HG03045 (cell line): ENCODE results near the gene PPP4R1.

Experiments used
- ATAC-seq: cut with Tn5 transposase; IDR thresholded peaks from one replicate; pipeline ENCODE4 v1.9.1; 2021; ENCODE audit warnings: mild to moderate bottlenecking, moderate library complexity; ENCODE audit not compliant: unreplicated experiment

PPP4R1 gene

DNA sequence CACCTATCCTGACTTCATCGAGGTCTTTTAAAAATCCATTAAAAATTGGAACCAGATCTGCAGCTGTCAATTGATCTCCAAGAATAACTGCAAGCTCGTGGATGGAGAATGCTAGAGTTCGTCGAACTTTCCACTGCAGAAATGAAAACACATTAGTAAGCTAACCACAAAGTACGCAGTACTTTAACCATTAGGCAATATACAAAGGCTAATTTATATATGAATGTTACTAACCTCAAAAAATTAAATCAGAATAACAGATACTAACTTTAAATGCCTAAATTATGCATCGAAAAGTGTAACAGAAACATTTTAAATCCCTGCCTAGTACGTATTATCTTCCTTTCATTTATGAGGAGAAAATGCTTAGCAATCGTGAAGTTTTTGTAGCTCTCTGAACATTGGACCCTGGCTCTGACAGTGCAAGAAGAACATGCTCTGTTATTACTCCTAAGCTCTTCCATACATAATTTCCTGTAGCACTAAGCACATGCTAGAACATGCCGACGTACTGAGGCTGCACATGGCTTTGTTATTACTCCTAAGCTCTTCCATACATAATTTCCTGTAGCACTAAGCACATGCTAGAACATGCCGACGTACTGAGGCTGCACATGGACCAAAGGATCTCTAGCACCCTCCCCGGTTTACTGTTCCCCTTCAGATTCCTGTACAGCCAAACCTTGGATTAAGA is 57.0 kb downstream of the PPP4R1 start:
- no peak for ATAC-seq

DNA sequence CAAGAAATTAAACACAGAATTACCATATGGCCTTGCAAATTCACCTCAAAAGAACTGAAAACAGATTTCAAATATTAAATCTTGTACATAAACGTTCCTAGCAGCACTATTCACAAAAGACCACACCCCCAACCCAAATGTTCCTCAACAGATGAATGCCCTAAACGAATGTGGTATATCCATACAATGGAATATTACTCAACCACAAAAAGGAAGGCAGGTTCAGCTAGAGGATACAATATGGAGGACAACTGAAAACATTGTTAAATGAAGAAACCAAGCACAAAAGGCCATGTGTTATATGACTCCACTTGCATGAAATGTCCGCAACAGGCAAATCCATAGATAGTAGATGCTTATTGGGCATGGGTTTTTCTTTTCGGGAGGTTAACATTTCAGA is 61.7 kb downstream of the PPP4R1 start:
- no peak for ATAC-seq

DNA sequence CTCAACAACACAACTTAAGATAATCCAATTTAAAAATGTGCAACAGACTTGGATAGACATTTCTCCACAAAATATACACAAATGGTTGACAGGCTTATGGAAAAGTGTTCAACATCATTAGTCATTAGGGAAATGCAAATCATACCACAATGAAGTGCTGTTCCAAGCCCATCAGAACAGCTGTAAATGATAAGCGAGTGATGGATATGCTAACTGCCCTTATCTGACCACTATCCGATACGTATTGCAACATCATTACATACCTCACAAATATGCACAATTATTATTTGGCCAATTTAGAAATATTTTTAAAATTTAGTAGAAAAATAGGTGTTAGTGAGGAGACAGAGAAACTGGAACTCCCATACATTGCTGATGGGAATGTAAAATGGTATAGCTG is 62.2 kb downstream of the PPP4R1 start:
- ATAC-seq: no peak

DNA sequence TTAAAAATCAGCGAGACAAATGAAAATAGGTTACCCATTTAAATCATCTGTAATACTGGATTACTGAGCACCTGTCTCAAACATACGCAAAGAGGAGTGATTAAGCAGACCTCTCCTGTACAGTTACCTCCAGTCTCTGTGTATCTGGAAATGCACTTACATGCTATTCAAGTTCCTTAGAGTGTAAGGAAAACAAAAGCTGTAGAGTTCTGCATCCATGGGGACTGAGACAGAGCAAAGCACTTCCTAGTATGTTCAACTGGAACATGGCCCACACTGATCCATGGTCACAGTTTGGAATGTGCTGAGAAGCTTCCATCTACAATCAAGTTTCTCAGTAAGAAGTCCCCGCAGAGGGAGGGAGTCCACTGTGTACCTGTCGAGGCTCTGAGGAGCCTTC is 63.9 kb downstream of the PPP4R1 start:
- no peak for ATAC-seq

DNA sequence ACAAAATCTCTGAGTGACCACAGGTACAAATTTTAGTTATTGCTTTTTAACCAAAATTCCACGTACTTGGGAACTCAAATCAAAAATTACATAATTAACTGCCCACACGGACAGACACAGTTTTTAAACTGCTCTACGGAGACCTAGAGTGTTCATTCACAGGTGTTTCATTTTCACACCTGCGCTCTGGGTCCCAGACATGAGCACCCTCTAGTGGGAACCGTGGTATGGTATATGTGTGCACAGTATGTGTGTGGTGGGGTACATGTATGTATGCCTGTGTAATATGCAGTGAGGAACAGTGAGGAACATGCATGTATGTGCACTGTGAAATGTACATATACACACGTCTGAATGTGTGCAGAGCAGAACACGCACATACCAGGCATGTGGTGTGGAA is 65.0 kb downstream of the PPP4R1 start:
- no peak for ATAC-seq

DNA sequence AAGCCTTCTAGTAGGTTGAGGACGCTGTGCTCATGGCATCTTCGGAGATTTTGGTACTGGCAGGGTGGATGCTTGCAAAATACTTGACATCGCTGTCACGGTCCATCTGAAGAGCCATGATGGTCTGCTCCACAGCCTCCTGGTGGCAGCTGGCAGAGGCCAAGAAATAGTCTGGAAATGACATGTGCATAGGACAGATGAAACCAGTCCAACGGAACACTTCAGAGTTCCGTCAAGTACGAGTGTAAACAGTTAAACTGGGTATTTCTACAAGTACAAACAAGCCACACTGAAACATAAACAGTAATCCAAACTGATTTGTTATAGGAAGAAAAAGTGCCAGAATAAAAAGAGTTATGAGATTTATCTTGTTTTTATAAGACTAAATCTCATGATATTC is 66.6 kb downstream of the PPP4R1 start:
- ATAC-seq: no peak

DNA sequence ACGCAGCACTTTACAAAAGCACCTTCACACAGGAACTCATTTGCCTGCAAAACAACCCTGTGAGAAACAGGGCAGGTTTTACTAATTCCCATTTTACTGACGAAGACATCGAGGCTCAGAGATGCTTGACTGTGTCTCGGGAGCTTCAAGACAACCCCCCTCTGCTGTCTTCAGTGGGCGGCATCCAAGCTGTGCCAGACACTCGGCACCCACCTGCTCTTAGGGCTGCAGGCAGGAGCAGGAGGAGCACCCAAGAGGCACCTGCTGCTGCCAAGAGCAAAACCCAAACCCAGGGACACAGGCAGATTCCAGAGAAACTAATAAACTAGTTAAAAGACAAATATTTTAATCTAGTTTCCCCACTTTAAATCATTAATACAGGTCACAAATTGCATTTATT is 67.9 kb downstream of the PPP4R1 start:
- ATAC-seq: no peak

DNA sequence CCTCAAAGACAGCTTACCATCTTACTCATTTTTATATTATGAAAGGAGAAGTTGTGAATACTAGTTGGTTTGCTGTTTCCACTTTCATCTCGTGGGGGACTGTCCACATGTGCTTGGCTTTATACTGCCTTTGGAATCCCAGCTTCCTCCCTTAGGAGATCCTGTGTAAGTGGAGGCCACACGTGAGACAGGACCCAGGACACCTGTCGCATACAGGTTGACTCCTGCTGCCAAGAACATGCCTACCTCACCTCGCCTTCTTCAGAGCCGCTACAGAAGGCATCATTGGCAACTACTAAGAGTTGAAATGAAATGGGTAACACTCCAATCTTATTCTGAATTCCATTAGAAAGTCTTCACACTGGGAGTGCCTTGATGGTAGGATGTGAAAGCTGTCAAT is 69.3 kb downstream of the PPP4R1 start:
- no peak for ATAC-seq

DNA sequence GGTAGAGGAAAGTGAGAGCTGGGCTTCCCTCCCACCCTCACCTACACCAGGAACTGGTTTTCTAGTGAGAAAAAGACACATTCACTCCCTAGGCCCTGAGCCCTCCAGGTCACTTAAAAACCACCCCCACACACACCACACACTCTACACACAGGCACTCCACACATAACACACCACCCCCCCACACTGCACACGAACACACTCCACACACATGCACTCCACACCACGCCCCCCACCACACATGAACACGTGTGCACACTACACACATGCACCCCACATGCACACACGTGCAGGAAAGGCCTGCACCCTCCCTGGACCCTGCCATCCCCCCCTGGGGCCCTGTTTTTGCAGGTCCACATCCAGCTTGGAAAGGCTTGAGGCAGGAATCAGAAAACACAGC is 71.4 kb downstream of the PPP4R1 start:
- ATAC-seq: no peak

DNA sequence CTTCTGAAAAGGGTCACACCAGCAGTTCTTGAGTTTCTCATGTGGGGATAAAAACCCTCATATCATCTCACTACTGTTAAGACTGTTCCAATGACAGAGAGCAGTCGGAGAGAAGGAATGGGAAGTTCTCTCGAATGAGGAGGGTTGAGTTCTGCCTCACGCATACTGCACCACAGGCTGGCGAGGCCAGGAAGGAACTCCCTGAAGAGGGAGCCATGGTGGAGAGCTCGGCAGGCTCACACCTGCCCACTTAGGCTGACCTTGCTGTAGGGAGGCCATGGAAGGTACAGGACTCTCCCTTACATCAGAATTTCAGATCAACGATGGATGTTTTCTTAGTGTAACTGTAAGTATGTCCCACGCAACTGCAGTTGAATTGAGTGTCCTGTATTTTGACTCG is 74.4 kb downstream of the PPP4R1 start:
- ATAC-seq: no peak

DNA sequence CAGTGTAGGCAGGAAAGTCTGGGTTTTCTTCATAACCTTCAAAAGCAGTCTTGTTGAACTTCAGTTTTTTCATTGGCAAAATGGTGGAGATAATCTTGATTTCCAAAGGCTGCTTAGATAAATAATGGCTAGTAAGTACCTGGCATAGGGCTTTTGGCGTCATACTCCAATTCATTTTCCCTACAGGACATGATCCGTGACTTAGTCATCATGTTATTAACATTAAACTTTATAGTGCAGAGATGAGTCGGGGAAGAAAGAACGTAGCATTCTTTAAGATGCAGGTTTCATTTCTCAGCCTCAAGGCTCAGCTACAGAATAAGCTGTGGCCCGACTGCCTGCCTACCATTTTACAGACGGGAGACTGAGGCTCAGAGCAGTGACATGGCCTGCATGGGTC is 75.1 kb downstream of the PPP4R1 start:
- ATAC-seq: no peak

DNA sequence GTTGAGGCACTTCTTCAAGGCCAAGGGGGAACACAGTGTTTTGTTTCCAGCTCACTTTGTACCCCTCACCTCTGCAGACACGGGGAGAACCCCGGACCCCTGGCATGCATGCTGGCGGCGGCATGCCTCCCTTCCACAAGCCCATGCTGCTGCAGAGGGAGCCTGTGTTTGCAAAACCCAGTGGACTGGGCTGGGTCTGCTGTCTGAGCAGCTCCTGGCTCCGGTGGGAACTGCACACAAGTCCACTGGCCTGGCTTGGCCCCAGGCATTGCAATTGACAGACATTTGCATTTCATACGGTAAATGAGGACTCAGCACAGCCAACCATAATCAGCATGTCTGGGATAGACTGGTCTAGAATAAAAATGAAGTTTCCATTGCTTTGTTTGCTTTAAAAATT is 76.7 kb downstream of the PPP4R1 start:
- ATAC-seq: no peak

DNA sequence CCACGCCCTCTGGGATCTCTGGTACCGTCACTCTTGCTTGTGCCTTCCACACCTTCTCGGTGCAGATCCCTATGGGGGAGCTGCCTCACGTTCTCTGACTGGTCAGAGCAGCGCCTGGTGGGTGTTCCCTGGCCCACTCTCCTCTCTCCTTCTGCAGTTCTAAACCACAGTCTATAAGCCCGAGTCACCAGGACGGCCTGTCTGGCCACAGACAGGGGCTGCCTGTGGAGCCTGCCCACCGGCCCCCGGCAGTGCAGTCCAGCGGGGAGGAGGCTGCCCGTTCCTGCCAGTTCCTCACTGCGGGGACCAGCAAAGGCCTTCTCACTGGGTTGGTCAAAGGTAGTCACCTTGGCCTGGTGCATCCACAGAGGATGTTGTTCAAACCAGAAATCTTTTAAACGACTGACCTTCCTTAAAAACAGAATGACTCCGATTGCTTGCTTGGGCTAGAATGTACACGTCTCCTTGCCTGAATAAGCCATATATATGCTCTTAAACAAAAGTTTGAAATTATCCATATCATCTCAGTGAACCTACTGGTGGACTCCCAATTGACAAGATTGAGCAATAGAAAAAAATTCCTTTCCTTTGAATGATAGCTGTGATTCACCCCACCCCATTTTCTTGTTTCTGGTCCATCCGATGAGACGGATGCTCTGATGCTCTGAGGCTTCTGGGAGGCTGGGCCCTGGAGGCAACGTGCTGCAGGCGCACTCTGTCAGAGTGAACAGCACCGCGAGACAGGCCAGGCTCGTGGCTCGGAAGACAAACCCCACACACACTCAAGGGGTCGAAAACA is 77.8 kb downstream of the PPP4R1 start:
- ATAC-seq: no peak

DNA sequence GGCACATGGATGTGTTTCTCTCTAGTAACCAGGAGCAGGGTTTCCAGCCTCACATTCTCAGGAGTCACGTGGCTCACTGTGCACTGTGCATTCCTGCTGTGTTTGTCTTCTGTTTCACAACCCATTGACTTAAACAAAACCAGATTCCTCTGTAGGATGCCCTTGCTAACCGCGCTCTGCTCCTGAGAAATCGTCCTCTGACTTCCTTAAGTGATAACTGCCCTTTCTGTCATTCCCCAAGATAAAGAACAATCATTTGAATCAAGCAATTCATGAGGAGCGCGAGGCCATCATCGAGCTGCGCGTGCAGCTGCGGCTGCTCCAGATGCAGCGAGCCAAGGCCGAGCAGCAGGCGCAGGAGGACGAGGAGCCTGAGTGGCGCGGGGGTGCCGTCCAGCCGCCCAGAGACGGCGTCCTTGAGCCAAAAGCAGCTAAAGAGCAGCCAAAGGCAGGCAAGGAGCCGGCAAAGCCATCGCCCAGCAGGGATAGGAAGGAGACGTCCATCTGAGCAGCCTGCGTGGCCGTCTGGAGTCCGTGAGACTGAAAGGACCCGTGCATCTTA is 78.8 kb downstream of the PPP4R1 start:
- no peak for ATAC-seq

DNA sequence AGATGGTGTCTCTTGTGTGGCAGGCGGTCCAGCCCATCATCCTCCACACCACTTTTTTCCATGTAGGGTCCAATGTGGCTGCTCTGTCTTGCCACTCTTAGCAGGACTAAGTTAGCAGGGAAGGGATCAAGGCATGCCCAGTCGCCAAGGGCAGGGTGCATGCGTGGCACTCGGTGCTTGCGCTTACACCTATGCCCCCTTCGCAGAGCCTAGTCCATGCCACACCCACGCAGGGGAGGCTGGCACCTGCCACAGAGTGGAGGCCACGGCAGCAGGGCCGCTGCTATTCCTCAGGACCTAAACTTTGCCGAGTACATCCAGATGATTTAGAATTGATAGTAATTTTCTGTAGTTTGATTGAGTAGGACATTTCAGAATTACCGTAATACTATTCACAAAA is 79.5 kb downstream of the PPP4R1 start:
- ATAC-seq: no peak

DNA sequence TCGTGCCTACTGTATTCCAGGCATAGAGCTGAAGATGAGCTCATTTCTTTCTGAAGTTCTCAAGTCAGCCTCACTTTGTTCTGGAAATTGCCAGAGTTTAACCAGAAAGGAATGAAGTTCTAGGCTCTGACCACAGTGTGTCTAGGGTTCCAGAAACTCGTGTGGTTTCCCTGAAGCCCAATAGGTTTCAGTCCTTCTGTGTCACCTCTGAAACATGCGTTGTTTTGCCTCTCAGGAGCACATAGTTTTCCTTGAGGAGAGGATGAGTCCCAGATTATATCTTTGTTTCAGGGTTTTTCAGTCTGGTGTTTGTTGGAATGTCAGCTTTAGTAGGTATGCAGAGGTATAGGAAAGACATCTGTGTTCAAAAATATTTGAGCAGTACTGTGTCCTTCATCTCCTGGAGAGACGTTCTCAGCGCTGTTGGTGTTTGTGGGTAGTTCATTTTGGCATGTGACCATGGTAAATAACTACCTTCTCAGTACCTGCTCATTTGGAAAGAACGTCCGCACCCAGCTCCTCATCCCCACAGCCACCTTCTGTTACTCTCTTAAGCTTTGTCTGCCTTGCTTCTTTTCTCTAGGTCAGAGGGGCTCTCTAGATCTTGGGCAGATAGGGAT is 82.5 kb downstream of the PPP4R1 start:
- no peak for ATAC-seq

DNA sequence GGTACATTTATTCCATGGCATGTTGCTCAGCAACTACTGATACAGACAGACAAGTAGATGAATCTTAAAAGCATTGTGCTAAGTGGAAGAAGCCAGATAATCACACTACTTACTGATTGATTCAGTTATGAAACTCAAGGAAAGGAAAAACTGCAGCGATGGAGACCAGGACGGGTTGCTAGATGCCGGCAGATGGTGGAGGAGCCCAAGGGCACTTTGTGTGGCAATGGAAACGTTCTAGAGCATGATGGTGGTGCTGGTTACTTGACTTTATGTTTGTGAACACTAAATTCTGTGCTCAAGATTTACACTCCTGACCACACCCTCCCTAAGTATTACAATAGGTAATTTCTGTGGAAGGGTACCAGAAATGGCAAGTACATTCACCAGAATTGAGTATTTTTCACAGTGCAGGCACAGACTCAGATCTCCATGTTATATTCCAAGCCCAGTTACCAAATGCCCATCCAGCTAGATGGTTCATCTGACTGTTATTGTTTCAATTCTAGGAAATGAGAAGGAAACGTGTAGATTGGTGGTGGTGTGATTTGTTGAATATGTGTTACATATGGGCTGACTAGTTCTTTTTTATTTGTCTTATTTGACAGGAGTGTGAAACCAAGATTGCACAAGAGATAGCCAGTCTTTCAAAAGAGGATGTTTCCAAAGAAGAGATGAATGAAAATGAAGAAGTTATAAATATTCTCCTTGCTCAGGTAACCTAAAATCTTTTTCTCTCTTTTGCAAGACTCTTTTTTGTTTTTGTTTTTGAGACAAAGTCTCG is 83.9 kb downstream of the PPP4R1 start:
- no peak for ATAC-seq

DNA sequence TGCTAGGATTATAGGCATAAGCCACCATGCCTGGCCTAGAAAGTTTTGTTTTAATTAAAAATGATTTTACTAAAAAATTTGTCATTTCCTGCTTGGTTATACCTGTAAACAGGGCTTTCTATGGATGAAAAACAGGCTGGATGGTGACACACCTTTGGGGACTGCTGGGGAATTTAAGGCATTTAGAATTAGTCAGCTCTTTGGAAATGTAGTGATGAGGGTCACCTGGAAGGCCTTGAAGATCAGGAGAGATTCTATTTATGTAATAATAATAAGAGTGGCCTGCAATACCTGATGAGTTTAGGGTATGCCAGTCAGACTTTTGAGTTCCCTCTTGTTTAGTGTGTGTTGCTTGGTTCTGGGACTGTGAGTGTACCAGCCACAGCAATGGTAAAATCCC is 87.9 kb downstream of the PPP4R1 start:
- no peak for ATAC-seq

DNA sequence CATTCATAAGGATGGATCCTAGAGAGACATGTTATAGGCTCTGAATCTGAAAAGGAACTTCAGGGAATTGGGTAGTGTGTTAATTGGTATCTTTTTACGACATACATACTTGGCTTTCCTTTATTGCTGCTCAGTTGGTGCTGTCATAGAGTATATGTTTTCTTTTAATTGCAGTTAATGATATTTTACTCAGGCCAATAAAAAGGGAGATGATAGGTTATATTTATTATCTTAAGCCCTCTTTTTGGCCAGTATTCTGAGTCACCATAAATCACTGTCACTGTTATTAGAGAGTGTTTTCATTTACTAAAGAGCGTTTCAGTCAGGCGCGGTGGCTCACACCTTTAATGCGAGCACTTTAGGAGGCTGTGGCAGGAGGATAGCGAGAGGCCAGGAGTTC is 91.4 kb downstream of the PPP4R1 start:
- no peak for ATAC-seq

DNA sequence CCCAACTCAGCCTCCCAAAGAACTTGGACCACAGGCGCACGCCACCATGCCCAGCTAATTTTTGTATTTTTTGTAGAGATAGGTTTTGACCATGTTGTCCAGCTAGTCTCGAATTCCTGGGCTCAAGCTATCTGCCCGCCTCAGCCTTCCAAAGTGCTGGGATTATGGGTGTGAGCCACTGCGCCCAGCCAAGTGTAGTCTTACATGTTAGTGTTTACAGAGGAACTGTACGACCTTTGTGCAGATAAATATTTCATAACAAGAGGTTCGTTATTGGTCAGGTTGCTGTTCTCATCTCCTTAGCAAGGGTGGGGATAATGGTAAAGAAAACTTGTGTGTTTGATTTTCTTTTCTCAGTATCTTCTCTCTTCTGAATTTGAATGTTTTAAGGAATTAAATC is 92.6 kb downstream of the PPP4R1 start:
- ATAC-seq: no peak

DNA sequence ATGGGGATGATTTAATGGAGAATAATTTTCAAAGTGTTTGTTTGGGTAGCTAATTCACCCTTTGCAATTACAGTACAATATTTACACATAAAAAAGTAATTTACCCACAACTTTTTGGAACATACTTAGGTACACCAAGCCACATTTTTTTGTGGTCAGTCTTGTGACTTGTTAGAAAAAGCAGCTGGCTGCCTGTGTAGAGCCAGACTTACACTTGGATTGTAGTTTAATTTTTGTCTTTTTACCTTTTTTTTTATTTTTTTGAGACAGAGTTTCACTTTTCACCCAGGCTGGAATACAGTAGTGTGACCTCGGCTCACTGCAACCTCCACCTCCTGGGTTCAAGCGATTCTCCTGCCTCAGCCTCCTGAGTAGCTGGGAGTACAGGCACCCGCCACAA is 93.7 kb downstream of the PPP4R1 start:
- no peak for ATAC-seq
